Coronary artery (tissue), 2 donors: ENCODE measurements around the gene TRIM44.
A peak's percentile ranks its signal among the peaks of the same experiment; 100 is the strongest.

Source experiments
- DNase-seq: peaks from one replicate; pipeline ENCODE4 v3.0.0-alpha.2; 2017; ENCODE audit warnings: low spot score
- H3K27ac ChIP-seq, 2 donors: fragments of 200-600 bp; sonication (generic); one replicate each; pipeline ENCODE4 v1.5.1; 2016 to 2019
- H3K4me3 ChIP-seq: fragments of 200-600 bp; sonication (generic); 2 replicates; pipeline ENCODE4 v1.5.1; 2016; ENCODE audit warnings: mild to moderate bottlenecking, moderate library complexity
- CTCF ChIP-seq: fragments of 200-600 bp; sonication (generic); IDR thresholded peaks from one replicate; pipeline ENCODE4 v1.5.1; 2019; ENCODE audit warnings: antibody characterized with exemption

Gene TRIM44

GRCh38 chr11:35618497-35619115 lies 44.0 kb upstream of the TRIM44 start:
- no peak for TF ChIP-seq CTCF
- peak overlapping the region; percentile 86 for H3K4me3 ChIP-seq
- peak overlapping the region; percentile 51 to 88 for H3K27ac ChIP-seq
- DNase-seq, result no peak

GRCh38 chr11:35619116-35619854 lies 43.3 kb upstream of the TRIM44 start:
- H3K4me3 ChIP-seq, result peak overlapping the region; percentile 86
- no peak for TF ChIP-seq CTCF
- no peak for DNase-seq
- peak overlapping the region in 1 of 2 donors; percentile 88 for H3K27ac ChIP-seq

- DNase-seq, result no peak
- Histone ChIP-seq H3K27ac (no peak overlapping the region), H3K4me3 (peak overlapping the region; percentile 86)
- no peak for TF ChIP-seq CTCF
Measured at GRCh38 chr11:35619855-35620640, 42.5 kb upstream of the TRIM44 start.

GRCh38 chr11:35620795-35621194 lies 41.8 kb upstream of the TRIM44 start:
- H3K4me3 ChIP-seq, result no peak overlapping the region

GRCh38 chr11:35621620-35622019 lies 41.0 kb upstream of the TRIM44 start:
- no peak for DNase-seq
- H3K4me3 ChIP-seq, result no peak overlapping the region
- TF ChIP-seq CTCF, result no peak
- H3K27ac ChIP-seq, result no peak overlapping the region

More at GRCh38 chr11:35620795-35621194, 41.8 kb upstream of the TRIM44 start:
- H3K27ac ChIP-seq, result no peak overlapping the region
- TF ChIP-seq CTCF, result no peak
- no peak for DNase-seq

- TF ChIP-seq CTCF, result no peak
- Histone ChIP-seq H3K4me3 (no peak overlapping the region), H3K27ac (no peak overlapping the region)
- DNase-seq, result no peak
Measured at GRCh38 chr11:35622070-35622469, 40.5 kb upstream of the TRIM44 start.
